KMS-11 (cell line): ENCODE results near the gene COL5A1.

Experiments
- H2AFZ ChIP-seq: fragments of 200-600 bp; sonication (generic); 2 replicates; pipeline ENCODE4 v1.6.1; 2016; ENCODE audit warnings: antibody characterized with exemption, mixed run types, low read depth
- H3K27ac ChIP-seq: fragments of 200-600 bp; sonication (generic); 2 replicates; pipeline ENCODE4 v1.6.1; 2016; ENCODE audit warnings: mild to moderate bottlenecking, mixed run types
- H3K27me3 ChIP-seq: fragments of 200-600 bp; sonication (generic); 2 replicates; pipeline ENCODE4 v1.6.1; 2017; ENCODE audit warnings: mild to moderate bottlenecking, low read depth, mixed run types, moderate library complexity; ENCODE audit not compliant: insufficient read depth
- H3K36me3 ChIP-seq: fragments of 200-600 bp; sonication (generic); 2 replicates; pipeline ENCODE4 v1.6.1; 2017; ENCODE audit warnings: mild to moderate bottlenecking, mixed run types; ENCODE audit not compliant: insufficient read depth
- H3K4me1 ChIP-seq: fragments of 200-600 bp; sonication (generic); 2 replicates; pipeline ENCODE4 v1.6.1; 2016; ENCODE audit warnings: mild to moderate bottlenecking, low read depth, mixed run types; ENCODE audit not compliant: poor library complexity, severe bottlenecking
- H3K4me2 ChIP-seq: fragments of 200-600 bp; sonication (generic); 2 replicates; pipeline ENCODE4 v1.7.0; 2016; ENCODE audit warnings: mild to moderate bottlenecking, mixed run types
- H3K4me3 ChIP-seq: fragments of 200-600 bp; sonication (generic); IDR thresholded peaks from 2 replicates; pipeline ENCODE4 v1.6.1; 2017; ENCODE audit warnings: low read depth, low read length, mixed read lengths; ENCODE audit not compliant: insufficient read depth
- H3K79me2 ChIP-seq: fragments of 200-600 bp; sonication (generic); 2 replicates; pipeline ENCODE4 v1.6.1; 2016; ENCODE audit warnings: low read depth, mixed run types; ENCODE audit not compliant: insufficient read depth
- H3K9ac ChIP-seq: fragments of 200-600 bp; sonication (generic); 2 replicates; pipeline ENCODE4 v1.6.1; 2016; ENCODE audit warnings: mild to moderate bottlenecking, mixed run types
- H4K20me1 ChIP-seq: fragments of 200-600 bp; sonication (generic); 2 replicates; pipeline ENCODE4 v1.6.1; 2016; ENCODE audit warnings: mild to moderate bottlenecking, mixed run types; ENCODE audit not compliant: insufficient read depth
- CTCF ChIP-seq: fragments of 200-600 bp; sonication (generic); conservative IDR thresholded peaks from 2 replicates; pipeline ENCODE4 v1.6.1; 2017; ENCODE audit warnings: low read depth, mild to moderate bottlenecking, antibody characterized with exemption, low read length, moderate library complexity, mixed read lengths

Gene COL5A1

GRCh38 chr9:134594078-134594941 is 47.3 kb upstream of the COL5A1 start:
- H3K9ac ChIP-seq: no peak overlapping the region
- H3K36me3 ChIP-seq: no peaks in the 10 kb centered on the region
- H3K79me2 ChIP-seq: no peaks in the 10 kb centered on the region
- H3K27ac ChIP-seq: no peak overlapping the region
- H3K27me3 ChIP-seq: peaks cover 24% of the 10 kb centered on the region; the same call in 1 of the 2 replicates
- H2AFZ ChIP-seq: no peak overlapping the region
- no peak overlapping the region for H3K4me3 ChIP-seq
- no peaks in the 10 kb centered on the region for H3K4me1 ChIP-seq
- no peaks in the 10 kb centered on the region for H4K20me1 ChIP-seq
- no peak overlapping the region for H3K4me2 ChIP-seq
- no peak for TF ChIP-seq CTCF

GRCh38 chr9:134595014-134595413 is 46.6 kb upstream of the COL5A1 start:
- no peak overlapping the region for H3K4me3 ChIP-seq
- H2AFZ ChIP-seq: no peak overlapping the region
- no peak overlapping the region for H3K4me2 ChIP-seq
- peaks cover 24% of the 10 kb centered on the region; the same call in 1 of the 2 replicates for H3K27me3 ChIP-seq
- no peak for TF ChIP-seq CTCF
- H3K9ac ChIP-seq: no peak overlapping the region
- no peaks in the 10 kb centered on the region for H3K4me1 ChIP-seq
- H3K79me2 ChIP-seq: no peaks in the 10 kb centered on the region
- H3K36me3 ChIP-seq: no peaks in the 10 kb centered on the region
- no peak overlapping the region for H3K27ac ChIP-seq
- no peaks in the 10 kb centered on the region for H4K20me1 ChIP-seq

GRCh38 chr9:134597041-134597913 is 44.3 kb upstream of the COL5A1 start:
- H2AFZ ChIP-seq: no peak overlapping the region
- no peaks in the 10 kb centered on the region for H3K79me2 ChIP-seq
- no peak overlapping the region for H3K4me3 ChIP-seq
- H3K9ac ChIP-seq: no peak overlapping the region
- no peaks in the 10 kb centered on the region for H4K20me1 ChIP-seq
- no peaks in the 10 kb centered on the region for H3K36me3 ChIP-seq
- H3K4me1 ChIP-seq: no peaks in the 10 kb centered on the region
- TF ChIP-seq CTCF: no peak
- peaks cover 17% of the 10 kb centered on the region; the same call in 1 of the 2 replicates for H3K27me3 ChIP-seq
- no peak overlapping the region for H3K27ac ChIP-seq
- H3K4me2 ChIP-seq: no peak overlapping the region

- no peak overlapping the region for H3K27ac ChIP-seq
- peaks cover 23% of the 10 kb centered on the region; the same call in 1 of the 2 replicates for H3K27me3 ChIP-seq
- no peak for TF ChIP-seq CTCF
- no peaks in the 10 kb centered on the region for H3K79me2 ChIP-seq
- H4K20me1 ChIP-seq: no peaks in the 10 kb centered on the region
- H3K4me3 ChIP-seq: no peak overlapping the region
- no peaks in the 10 kb centered on the region for H3K36me3 ChIP-seq
- H2AFZ ChIP-seq: no peak overlapping the region
- no peaks in the 10 kb centered on the region for H3K4me1 ChIP-seq
- H3K9ac ChIP-seq: no peak overlapping the region
- no peak overlapping the region for H3K4me2 ChIP-seq
These were observed 43.4 kb upstream of the COL5A1 start for GRCh38 chr9:134597957-134598883.
